Measurements from ENCODE around the gene ZBTB39.

- TF ChIP-seq CTCF (IDR thresholded peaks at IDR 0.05; ENCODE audit: low read length), result no peak
- no peak for TF ChIP-seq EZH2 (IDR thresholded peaks at IDR 0.05; ENCODE audit: borderline replicate concordance, low read length)
Observed at GRCh38 chr12:57033431-57033830, 27.1 kb upstream of the ZBTB39 start.

Measured in OCI-LY1 (cell line).